ENCODE results near the gene IDUA.

The IDUA gene

GRCh38 chr4:955931-956381 lies 30.9 kb upstream of the IDUA start:
- no peak for DNase-seq
- Histone ChIP-seq H3K36me3 (ENCODE audit: control insufficient read depth in 1 of 2, insufficient read depth in 2 of 2, low read depth in 1 of 2, low read length in 2 of 2) (peaks cover 48 to 83% of the 10 kb centered on the region in 2 experiments), H2BK12ac (ENCODE audit: low read length in 2 of 2) (no peak overlapping the region), H3K9ac (ENCODE audit: low read length) (no peak overlapping the region), H3K18ac (ENCODE audit: low read depth in 1 of 2, low read length in 2 of 2) (no peak overlapping the region), H3K4me2 (ENCODE audit: low read length, poor library complexity, severe bottlenecking) (no peak overlapping the region), H3K27me3 (ENCODE audit: control insufficient read depth in 1 of 2, insufficient read depth in 1 of 2, low read length in 2 of 2) (no peaks in the 10 kb centered on the region), H2BK5ac (ENCODE audit: low read depth, low read length, poor library complexity, severe bottlenecking) (no peak overlapping the region), H3K4me1 (ENCODE audit: control insufficient read depth, insufficient read depth, low read depth, low read length) (peaks cover 2% of the 10 kb centered on the region), H4K8ac (ENCODE audit: low read length) (no peak overlapping the region), H3K14ac (ENCODE audit: low read length in 2 of 2) (no peak overlapping the region), H2AK5ac (ENCODE audit: low read length, severe bottlenecking) (no peak overlapping the region), H3K79me1 (replicated peaks; ENCODE audit: low read length, poor library complexity, severe bottlenecking) (no peaks in the 10 kb centered on the region), H3K27ac (ENCODE audit: low read length, poor library complexity, severe bottlenecking) (no peak overlapping the region), H3K4ac (ENCODE audit: low read depth in 1 of 2, low read length in 2 of 2) (no peak overlapping the region), H2BK120ac (ENCODE audit: low read depth, low read length) (no peak overlapping the region), H4K91ac (ENCODE audit: low read length) (no peak overlapping the region), H2AFZ (ENCODE audit: low read depth, low read length) (no peak overlapping the region), H3K9me3 (ENCODE audit: control insufficient read depth, low read length) (no peaks in the 10 kb centered on the region), H2BK15ac (ENCODE audit: low read depth, poor library complexity, severe bottlenecking) (no peak overlapping the region), H3K4me3 (ENCODE audit: insufficient read depth in 1 of 2, low read depth in 1 of 2, low read length in 2 of 2) (no peak overlapping the region), H3K23ac (ENCODE audit: low read length in 2 of 2) (no peak overlapping the region)
- WGBS = 94% methylated on average over 12 of the region's 12 CpGs

- H3K9me3 ChIP-seq (ENCODE audit: control insufficient read depth, low read length) = no peaks in the 10 kb centered on the region
- H3K14ac ChIP-seq (ENCODE audit: low read length in 2 of 2) = no peak overlapping the region
- no peak overlapping the region for H2BK120ac ChIP-seq (ENCODE audit: low read depth, low read length)
- no peaks in the 10 kb centered on the region for H3K27me3 ChIP-seq (ENCODE audit: control insufficient read depth in 1 of 2, insufficient read depth in 1 of 2, low read length in 2 of 2)
- no peak overlapping the region for H3K4me2 ChIP-seq (ENCODE audit: low read length, poor library complexity, severe bottlenecking)
- H2BK5ac ChIP-seq (ENCODE audit: low read depth, low read length, poor library complexity, severe bottlenecking) = no peak overlapping the region
- H3K27ac ChIP-seq (ENCODE audit: low read length, poor library complexity, severe bottlenecking) = no peak overlapping the region
- no peak overlapping the region for H2AFZ ChIP-seq (ENCODE audit: low read depth, low read length)
- H2AK5ac ChIP-seq (ENCODE audit: low read length, severe bottlenecking) = no peak overlapping the region
- no peak overlapping the region for H2BK15ac ChIP-seq (ENCODE audit: low read depth, poor library complexity, severe bottlenecking)
- H3K18ac ChIP-seq (ENCODE audit: low read depth in 1 of 2, low read length in 2 of 2) = no peak overlapping the region
- peaks cover 52 to 85% of the 10 kb centered on the region in 2 experiments for H3K36me3 ChIP-seq (ENCODE audit: control insufficient read depth in 1 of 2, insufficient read depth in 2 of 2, low read depth in 1 of 2, low read length in 2 of 2)
- H4K91ac ChIP-seq (ENCODE audit: low read length) = no peak overlapping the region
- no peak overlapping the region for H3K4ac ChIP-seq (ENCODE audit: low read depth in 1 of 2, low read length in 2 of 2)
- DNase-seq = no peak
- WGBS = 85% methylated on average over 14 of the region's 14 CpGs
- H4K8ac ChIP-seq (ENCODE audit: low read length) = no peak overlapping the region
- H3K23ac ChIP-seq (ENCODE audit: low read length in 2 of 2) = no peak overlapping the region
- H2BK12ac ChIP-seq (ENCODE audit: low read length in 2 of 2) = no peak overlapping the region
- no peak overlapping the region for H3K4me3 ChIP-seq (ENCODE audit: insufficient read depth in 1 of 2, low read depth in 1 of 2, low read length in 2 of 2)
- no peaks in the 10 kb centered on the region for H3K79me1 ChIP-seq (replicated peaks; ENCODE audit: low read length, poor library complexity, severe bottlenecking)
- no peak overlapping the region for H3K9ac ChIP-seq (ENCODE audit: low read length)
- H3K4me1 ChIP-seq (ENCODE audit: control insufficient read depth, insufficient read depth, low read depth, low read length) = peaks cover 2% of the 10 kb centered on the region
These were observed 30.2 kb upstream of the IDUA start for GRCh38 chr4:956531-957230.

- WGBS = 87% methylated on average over 8 of the region's 8 CpGs
These were observed 29.6 kb upstream of the IDUA start for GRCh38 chr4:957231-957580.

GRCh38 chr4:957581-958313 lies 29.1 kb upstream of the IDUA start:
- H2AK5ac ChIP-seq (ENCODE audit: low read length, severe bottlenecking) = no peak overlapping the region
- no peak overlapping the region for H3K4ac ChIP-seq (ENCODE audit: low read depth in 1 of 2, low read length in 2 of 2)
- WGBS = 97% methylated on average over 45 of the region's 45 CpGs
- DNase-seq = no peak
- no peak overlapping the region for H2BK5ac ChIP-seq (ENCODE audit: low read depth, low read length, poor library complexity, severe bottlenecking)
- no peak overlapping the region for H3K9ac ChIP-seq (ENCODE audit: low read length)
- no peaks in the 10 kb centered on the region for H3K27me3 ChIP-seq (ENCODE audit: control insufficient read depth in 1 of 2, insufficient read depth in 1 of 2, low read length in 2 of 2)
- H4K8ac ChIP-seq (ENCODE audit: low read length) = no peak overlapping the region
- H2AFZ ChIP-seq (ENCODE audit: low read depth, low read length) = no peak overlapping the region
- H4K91ac ChIP-seq (ENCODE audit: low read length) = no peak overlapping the region
- H3K18ac ChIP-seq (ENCODE audit: low read depth in 1 of 2, low read length in 2 of 2) = no peak overlapping the region
- no peak overlapping the region for H3K4me3 ChIP-seq (ENCODE audit: insufficient read depth in 1 of 2, low read depth in 1 of 2, low read length in 2 of 2)
- no peak overlapping the region for H2BK15ac ChIP-seq (ENCODE audit: low read depth, poor library complexity, severe bottlenecking)
- no peak overlapping the region for H2BK120ac ChIP-seq (ENCODE audit: low read depth, low read length)
- H3K4me1 ChIP-seq (ENCODE audit: control insufficient read depth, insufficient read depth, low read depth, low read length) = peaks cover 5% of the 10 kb centered on the region
- no peak overlapping the region for H2BK12ac ChIP-seq (ENCODE audit: low read length in 2 of 2)
- no peaks in the 10 kb centered on the region for H3K79me1 ChIP-seq (replicated peaks; ENCODE audit: low read length, poor library complexity, severe bottlenecking)
- H3K23ac ChIP-seq (ENCODE audit: low read length in 2 of 2) = no peak overlapping the region
- peak overlapping the region in 1 of 2 experiments; percentile 10 for H3K14ac ChIP-seq (ENCODE audit: low read length in 2 of 2)
- no peaks in the 10 kb centered on the region for H3K9me3 ChIP-seq (ENCODE audit: control insufficient read depth, low read length)
- no peak overlapping the region for H3K4me2 ChIP-seq (ENCODE audit: low read length, poor library complexity, severe bottlenecking)
- H3K27ac ChIP-seq (ENCODE audit: low read length, poor library complexity, severe bottlenecking) = no peak overlapping the region
- H3K36me3 ChIP-seq (ENCODE audit: control insufficient read depth in 1 of 2, insufficient read depth in 2 of 2, low read depth in 1 of 2, low read length in 2 of 2) = peaks cover 62 to 85% of the 10 kb centered on the region in 2 experiments

More at GRCh38 chr4:957231-957580, 29.6 kb upstream of the IDUA start:
- Histone ChIP-seq H3K27me3 (ENCODE audit: control insufficient read depth in 1 of 2, insufficient read depth in 1 of 2, low read length in 2 of 2) (no peaks in the 10 kb centered on the region), H2BK5ac (ENCODE audit: low read depth, low read length, poor library complexity, severe bottlenecking) (no peak overlapping the region), H3K9ac (ENCODE audit: low read length) (no peak overlapping the region), H3K4me3 (ENCODE audit: insufficient read depth in 1 of 2, low read depth in 1 of 2, low read length in 2 of 2) (no peak overlapping the region), H3K4me1 (ENCODE audit: control insufficient read depth, insufficient read depth, low read depth, low read length) (peaks cover 2% of the 10 kb centered on the region), H2AK5ac (ENCODE audit: low read length, severe bottlenecking) (no peak overlapping the region), H3K4me2 (ENCODE audit: low read length, poor library complexity, severe bottlenecking) (no peak overlapping the region), H2AFZ (ENCODE audit: low read depth, low read length) (no peak overlapping the region), H3K9me3 (ENCODE audit: control insufficient read depth, low read length) (no peaks in the 10 kb centered on the region), H2BK120ac (ENCODE audit: low read depth, low read length) (no peak overlapping the region), H3K23ac (ENCODE audit: low read length in 2 of 2) (no peak overlapping the region), H4K91ac (ENCODE audit: low read length) (no peak overlapping the region), H2BK15ac (ENCODE audit: low read depth, poor library complexity, severe bottlenecking) (no peak overlapping the region), H3K36me3 (ENCODE audit: control insufficient read depth in 1 of 2, insufficient read depth in 2 of 2, low read depth in 1 of 2, low read length in 2 of 2) (peaks cover 58 to 85% of the 10 kb centered on the region in 2 experiments), H4K8ac (ENCODE audit: low read length) (no peak overlapping the region), H3K18ac (ENCODE audit: low read depth in 1 of 2, low read length in 2 of 2) (no peak overlapping the region), H3K14ac (ENCODE audit: low read length in 2 of 2) (no peak overlapping the region), H3K4ac (ENCODE audit: low read depth in 1 of 2, low read length in 2 of 2) (no peak overlapping the region), H3K27ac (ENCODE audit: low read length, poor library complexity, severe bottlenecking) (no peak overlapping the region), H3K79me1 (replicated peaks; ENCODE audit: low read length, poor library complexity, severe bottlenecking) (no peaks in the 10 kb centered on the region), H2BK12ac (ENCODE audit: low read length in 2 of 2) (no peak overlapping the region)
- no peak for DNase-seq

All from mesenchymal stem cell (in vitro differentiated cells and primary cell).